HG03025 (cell line): ENCODE measurements around the gene ST8SIA4.

Experiments
- ATAC-seq: cut with Tn5 transposase; IDR thresholded peaks from one replicate; pipeline ENCODE4 v1.9.1; 2021; ENCODE audit warnings: mild to moderate bottlenecking, moderate library complexity; ENCODE audit not compliant: unreplicated experiment, low FRiP score

ST8SIA4 gene

GRCh38 chr5:100903039-100903887 is at the start of gene ST8SIA4:
ST8SIA4 (minus strand) TSS chr5:100903282; CDS start chr5:100902955, 327 bp downstream.
- ATAC-seq, result peak; percentile 70

GRCh38 chr5:100950985-100951384 is 47.9 kb upstream of the ST8SIA4 start:
- no peak for ATAC-seq

GRCh38 chr5:100913298-100913697 is 10.2 kb upstream of the ST8SIA4 start:
- no peak for ATAC-seq

GRCh38 chr5:100909034-100909433 is 6.0 kb upstream of the ST8SIA4 start:
- no peak for ATAC-seq

GRCh38 chr5:100905259-100905914 is 2.3 kb upstream of the ST8SIA4 start:
- ATAC-seq, result no peak

- no peak for ATAC-seq
These were observed 1.3 kb upstream of the ST8SIA4 start for GRCh38 chr5:100904259-100904861.

GRCh38 chr5:100902440-100903038 is 543 bp downstream of the ST8SIA4 start:
- no peak for ATAC-seq

- no peak for ATAC-seq
These were observed 1.2 kb downstream of the ST8SIA4 start for GRCh38 chr5:100901821-100902341.

GRCh38 chr5:100900796-100901781 is 2.0 kb downstream of the ST8SIA4 start:
- ATAC-seq, result peak; percentile 27

- ATAC-seq, result peak; percentile 3
These were observed 2.8 kb downstream of the ST8SIA4 start for GRCh38 chr5:100900142-100900795.

- no peak for ATAC-seq
These were observed 3.4 kb downstream of the ST8SIA4 start for GRCh38 chr5:100899675-100900074.

GRCh38 chr5:100898504-100899346 is 4.4 kb downstream of the ST8SIA4 start:
- ATAC-seq, result no peak

GRCh38 chr5:100896054-100896453 is 7.0 kb downstream of the ST8SIA4 start:
- ATAC-seq, result no peak

GRCh38 chr5:100890461-100891008 is 12.5 kb downstream of the ST8SIA4 start:
- ATAC-seq, result peak; percentile 61

GRCh38 chr5:100889896-100890295 is 13.2 kb downstream of the ST8SIA4 start:
- ATAC-seq, result no peak

GRCh38 chr5:100889165-100889743 is 13.8 kb downstream of the ST8SIA4 start:
- ATAC-seq, result peak; percentile 66

- no peak for ATAC-seq
These were observed 25.8 kb downstream of the ST8SIA4 start for GRCh38 chr5:100877274-100877673.
